ENCODE data around the gene SPNS1. TPM values are rescaled to one million over a fixed set of nuclear protein-coding genes. Genes with fewer than 3 reads are reported as not detected.
"Not testable (repeated sequence)": the region's sequence is repeated elsewhere in the genome, so short reads cannot be mapped to it uniquely, and the experiment has no call there.

SPNS1 gene
- total RNA-seq: 10 to 100 TPM; 23.4 to 63.3 (median 32.6) TPM

GRCh38 chr16:28974437-28975157, at the start of gene SPNS1:
SPNS1 (plus strand) TSS chr16:28974778; CDS start chr16:28975152, 374 bp downstream.
- Histone ChIP-seq H3K4me1 (replicated peaks in 1 of 2) (peaks cover 6 to 8% of the 10 kb centered on the region in 2 donors), H3K27ac (peak within 1 kb of the TSS; percentile 69 to 86), H3K4me3 (peak within 1 kb of the TSS; percentile 64 to 84 (median 80))
- in situ Hi-C loops (cut with MboI; ENCODE audit: low pct_unique_long_range_greater_than_20kb in 2 of 9, low sequenced_read_pairs in 9 of 9, unreplicated experiment in 9 of 9): loop anchor here in 1 of 9 experiments (25.0 kb wide), 1 partner anchor 687 kb away; the partner anchor contains the start of gene SBK1
- peak; percentile 81 to 95 (median 92) for ATAC-seq (replicated peaks in 6 of 8)
- WGBS, 10 experiments: 0 to 5% (median 2%) methylated on average over 4 to 21 of the region's 60 CpGs; no CpG with 5 or more reads in 4 of the 10 experiments

- H3K4me3 ChIP-seq: peak overlapping the region; percentile 65 to 98 (median 79)
- H3K4me1 ChIP-seq (replicated peaks in 1 of 2): peaks cover 5 to 7% of the 10 kb centered on the region in 2 donors
- WGBS, 10 experiments: 0 to 20% (median 5%) methylated on average over 1 to 13 of the region's 48 CpGs; no CpG with 5 or more reads in 1 of the 10 experiments
- ATAC-seq (replicated peaks in 6 of 8): peak; percentile 63 to 84 (median 72)
- H3K27ac ChIP-seq: peak overlapping the region; percentile 89 to 92
- in situ Hi-C loops (cut with MboI; ENCODE audit: low pct_unique_long_range_greater_than_20kb in 2 of 9, low sequenced_read_pairs in 9 of 9, unreplicated experiment in 9 of 9): loop anchor here in 1 of 9 experiments (10.0 kb wide), 1 partner anchor 61 kb away; the partner anchor contains the start of gene SH2B1
Observed at GRCh38 chr16:28925386-28926228, 49.0 kb upstream of the SPNS1 start.

GRCh38 chr16:28926284-28926683, 48.3 kb upstream of the SPNS1 start:
- H3K4me1 ChIP-seq (replicated peaks in 1 of 2); H3K27ac ChIP-seq; ATAC-seq (replicated peaks in 6 of 8): not testable (repeated sequence)
- WGBS, 10 experiments: 0 to 83% (median 75%) methylated on average over 1 to 2 of the region's 2 CpGs; no CpG with 5 or more reads in 3 of the 10 experiments
- in situ Hi-C loops (cut with MboI; ENCODE audit: low pct_unique_long_range_greater_than_20kb in 2 of 9, low sequenced_read_pairs in 9 of 9, unreplicated experiment in 9 of 9): loop anchor here in 1 of 9 experiments (10.0 kb wide), 1 partner anchor 61 kb away; the partner anchor contains the start of gene SH2B1
- peak overlapping the region; percentile 65 to 98 (median 79) for H3K4me3 ChIP-seq

- no peak for ATAC-seq (replicated peaks in 6 of 8)
- H3K4me1 ChIP-seq (replicated peaks in 1 of 2): peaks cover 5 to 7% of the 10 kb centered on the region in 2 donors
- in situ Hi-C loops (cut with MboI; ENCODE audit: low pct_unique_long_range_greater_than_20kb in 2 of 9, low sequenced_read_pairs in 9 of 9, unreplicated experiment in 9 of 9): loop anchor here in 1 of 9 experiments (10.0 kb wide), 1 partner anchor 63 kb away; the partner anchor contains the start of gene SH2B1
- WGBS, 10 experiments: 17 to 100% (median 75%) methylated on average over 1 of the region's 1 CpG; no CpG with 5 or more reads in 6 of the 10 experiments
- H3K4me3 ChIP-seq: no peak overlapping the region
- H3K27ac ChIP-seq: no peak overlapping the region
Observed at GRCh38 chr16:28927815-28928214, 46.8 kb upstream of the SPNS1 start.

GRCh38 chr16:28930203-28930602, 44.4 kb upstream of the SPNS1 start:
- no peak for ATAC-seq (replicated peaks in 6 of 8)
- in situ Hi-C loops (cut with MboI; ENCODE audit: low pct_unique_long_range_greater_than_20kb in 2 of 9, low sequenced_read_pairs in 9 of 9, unreplicated experiment in 9 of 9): no loop called here

DNA sequence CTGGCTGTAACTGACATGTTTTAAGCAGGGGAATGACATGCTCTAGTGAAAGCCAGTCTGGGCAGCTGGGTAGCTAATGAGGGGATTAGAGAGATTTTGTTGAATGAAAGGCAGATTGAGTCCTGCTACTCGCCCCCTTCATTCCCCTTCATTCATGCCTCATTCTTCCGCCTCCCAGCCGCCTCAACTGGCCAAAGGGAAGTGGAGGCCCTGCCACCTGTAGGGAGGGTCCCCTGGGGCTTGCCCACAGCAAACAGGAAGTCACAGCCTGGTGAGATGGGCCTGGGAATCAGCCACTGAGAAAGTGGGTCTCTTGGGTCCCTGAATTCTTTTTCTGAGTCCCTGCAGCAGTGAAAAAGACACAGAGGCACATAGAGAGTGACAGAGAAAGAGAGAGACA, 43.9 kb upstream of the SPNS1 start:
- Histone ChIP-seq H3K27ac (no peak overlapping the region), H3K4me3 (no peak overlapping the region), H3K4me1 (replicated peaks in 1 of 2) (no peaks in the 10 kb centered on the region)
- ATAC-seq (replicated peaks in 6 of 8): no peak
- in situ Hi-C loops (cut with MboI; ENCODE audit: low pct_unique_long_range_greater_than_20kb in 2 of 9, low sequenced_read_pairs in 9 of 9, unreplicated experiment in 9 of 9): no loop called here
- 52 to 100% (median 71%) methylated on average over 1 to 3 of the region's 3 CpGs; no CpG with 5 or more reads in 6 of the 10 experiments for WGBS, 10 experiments

More at GRCh38 chr16:28930203-28930602, 44.4 kb upstream of the SPNS1 start:
- Histone ChIP-seq H3K4me1 (replicated peaks in 1 of 2) (no peaks in the 10 kb centered on the region), H3K27ac (no peak overlapping the region), H3K4me3 (no peak overlapping the region)
- WGBS, 10 experiments: 48 to 87% (median 76%) methylated on average over 1 to 3 of the region's 3 CpGs; no CpG with 5 or more reads in 6 of the 10 experiments

- no peak within 1 kb of the TSS for H3K4me3 ChIP-seq
- ATAC-seq (replicated peaks in 6 of 8): no peak
- in situ Hi-C loops (cut with MboI; ENCODE audit: low pct_unique_long_range_greater_than_20kb in 2 of 9, low sequenced_read_pairs in 9 of 9, unreplicated experiment in 9 of 9): no loop called here
- 17 to 100% (median 100%) methylated on average over 1 to 4 of the region's 10 CpGs; no CpG with 5 or more reads in 6 of the 10 experiments for WGBS, 10 experiments
- H3K4me1 ChIP-seq (replicated peaks in 1 of 2): no peaks in the 10 kb centered on the region
- no peak within 1 kb of the TSS for H3K27ac ChIP-seq
Observed at GRCh38 chr16:28931801-28932225, 42.8 kb upstream of the SPNS1 start, which contains the start of gene CD19. CD19 (plus strand) TSS chr16:28931971; CDS start chr16:28932001, 30 bp downstream.

DNA sequence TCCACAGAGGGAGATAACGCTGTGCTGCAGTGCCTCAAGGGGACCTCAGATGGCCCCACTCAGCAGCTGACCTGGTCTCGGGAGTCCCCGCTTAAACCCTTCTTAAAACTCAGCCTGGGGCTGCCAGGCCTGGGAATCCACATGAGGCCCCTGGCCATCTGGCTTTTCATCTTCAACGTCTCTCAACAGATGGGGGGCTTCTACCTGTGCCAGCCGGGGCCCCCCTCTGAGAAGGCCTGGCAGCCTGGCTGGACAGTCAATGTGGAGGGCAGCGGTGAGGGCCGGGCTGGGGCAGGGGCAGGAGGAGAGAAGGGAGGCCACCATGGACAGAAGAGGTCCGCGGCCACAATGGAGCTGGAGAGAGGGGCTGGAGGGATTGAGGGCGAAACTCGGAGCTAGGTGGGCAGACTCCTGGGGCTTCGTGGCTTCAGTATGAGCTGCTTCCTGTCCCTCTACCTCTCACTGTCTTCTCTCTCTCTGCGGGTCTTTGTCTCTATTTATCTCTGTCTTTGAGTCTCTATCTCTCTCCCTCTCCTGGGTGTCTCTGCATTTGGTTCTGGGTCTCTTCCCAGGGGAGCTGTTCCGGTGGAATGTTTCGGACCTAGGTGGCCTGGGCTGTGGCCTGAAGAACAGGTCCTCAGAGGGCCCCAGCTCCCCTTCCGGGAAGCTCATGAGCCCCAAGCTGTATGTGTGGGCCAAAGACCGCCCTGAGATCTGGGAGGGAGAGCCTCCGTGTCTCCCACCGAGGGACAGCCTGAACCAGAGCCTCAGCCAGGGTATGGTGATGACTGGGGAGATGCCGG, 42.0 kb upstream of the SPNS1 start:
- Histone ChIP-seq H3K4me1 (replicated peaks in 1 of 2) (no peaks in the 10 kb centered on the region), H3K4me3 (no peak overlapping the region), H3K27ac (no peak overlapping the region)
- ATAC-seq (replicated peaks in 6 of 8): no peak
- WGBS, 10 experiments: 79 to 100% (median 100%) methylated on average over 1 to 5 of the region's 20 CpGs; no CpG with 5 or more reads in 5 of the 10 experiments
- in situ Hi-C loops (cut with MboI; ENCODE audit: low pct_unique_long_range_greater_than_20kb in 2 of 9, low sequenced_read_pairs in 9 of 9, unreplicated experiment in 9 of 9): no loop called here

- H3K27ac ChIP-seq: no peak overlapping the region
- in situ Hi-C loops (cut with MboI; ENCODE audit: low pct_unique_long_range_greater_than_20kb in 2 of 9, low sequenced_read_pairs in 9 of 9, unreplicated experiment in 9 of 9): no loop called here
- ATAC-seq (replicated peaks in 6 of 8): no peak
- no peak overlapping the region for H3K4me3 ChIP-seq
- 55 to 90% (median 72%) methylated on average over 2 to 7 of the region's 8 CpGs; no CpG with 5 or more reads in 6 of the 10 experiments for WGBS, 10 experiments
- no peaks in the 10 kb centered on the region for H3K4me1 ChIP-seq (replicated peaks in 1 of 2)
Observed at GRCh38 chr16:28933171-28933570, 41.4 kb upstream of the SPNS1 start.

GRCh38 chr16:28935346-28935745, 39.2 kb upstream of the SPNS1 start:
- WGBS, 10 experiments: 100% methylated on average over 1 to 2 of the region's 4 CpGs; no CpG with 5 or more reads in 4 of the 10 experiments
- in situ Hi-C loops (cut with MboI; ENCODE audit: low pct_unique_long_range_greater_than_20kb in 2 of 9, low sequenced_read_pairs in 9 of 9, unreplicated experiment in 9 of 9): no loop called here

DNA sequence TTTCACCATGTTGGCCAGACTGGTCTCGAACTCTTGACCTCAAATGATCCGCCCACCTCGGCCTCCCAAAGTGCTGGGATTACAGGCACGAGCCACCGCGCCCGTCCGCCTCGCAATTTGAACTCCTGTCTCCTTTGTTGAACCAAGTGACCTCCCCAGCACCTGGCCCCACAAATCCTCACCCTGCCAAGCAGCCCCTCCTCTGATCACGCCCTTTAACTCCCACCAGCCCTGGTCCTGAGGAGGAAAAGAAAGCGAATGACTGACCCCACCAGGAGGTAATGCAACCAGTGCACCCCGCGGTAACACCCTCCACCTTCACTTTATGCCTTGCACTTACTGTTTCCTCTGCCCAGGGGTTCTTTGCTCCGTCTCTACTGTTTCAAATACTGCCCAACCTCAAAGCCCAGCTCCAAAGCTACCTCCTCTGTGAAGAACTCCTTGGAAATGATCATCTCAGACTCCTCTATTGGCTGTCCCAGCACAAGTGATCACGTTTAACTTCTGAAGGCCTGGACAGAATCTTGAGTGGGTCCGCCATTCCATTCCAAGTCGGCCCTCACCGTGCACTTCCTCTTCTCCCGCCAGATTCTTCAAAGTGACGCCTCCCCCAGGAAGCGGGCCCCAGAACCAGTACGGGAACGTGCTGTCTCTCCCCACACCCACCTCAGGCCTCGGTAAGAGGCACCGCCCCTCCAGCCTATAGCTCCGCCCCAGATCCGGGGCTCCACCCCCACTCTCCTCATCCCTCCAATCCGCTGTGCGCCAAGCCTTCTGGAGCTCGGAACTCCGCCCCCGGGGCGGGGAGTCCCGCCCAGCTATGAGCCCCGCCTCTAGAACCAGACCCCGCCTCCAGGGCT, 38.4 kb upstream of the SPNS1 start:
- 10 to 82% (median 40%) methylated on average over 1 to 10 of the region's 36 CpGs; no CpG with 5 or more reads in 1 of the 10 experiments for WGBS, 10 experiments
- Histone ChIP-seq H3K4me1 (replicated peaks in 1 of 2) (no peaks in the 10 kb centered on the region), H3K4me3 (peak overlapping the region in 4 of 5 donors; percentile 10 to 23 (median 14)), H3K27ac (no peak overlapping the region)
- in situ Hi-C loops (cut with MboI; ENCODE audit: low pct_unique_long_range_greater_than_20kb in 2 of 9, low sequenced_read_pairs in 9 of 9, unreplicated experiment in 9 of 9): no loop called here
- peak; percentile 22 to 99 (median 90) for ATAC-seq (replicated peaks in 6 of 8)

More at GRCh38 chr16:28935346-28935745, 39.2 kb upstream of the SPNS1 start:
- Histone ChIP-seq H3K4me1 (replicated peaks in 1 of 2) (no peaks in the 10 kb centered on the region), H3K27ac (no peak overlapping the region), H3K4me3 (no peak overlapping the region)
- ATAC-seq (replicated peaks in 6 of 8): no peak

All from motor neuron (in vitro differentiated cells).